Measurements from ENCODE around the gene ABHD18. TPM values are rescaled to one million over a fixed set of nuclear protein-coding genes. Genes with fewer than 3 reads are reported as not detected.
"Not testable (repeated sequence)": the region's sequence is repeated elsewhere in the genome, so short reads cannot be mapped to it uniquely, and the experiment has no call there.

Gene ABHD18
- total RNA-seq, 2 donors from 2014 or later: 18.6 to 20.8 TPM

- H3K27ac ChIP-seq: no peak overlapping the region
- H3K4me1 ChIP-seq: no peaks in the 10 kb centered on the region
- no peak for TF ChIP-seq CTCF (IDR thresholded peaks at IDR 0.05)
- intact Hi-C loops (cut with DNase I): no loop called here
- H3K9me3 ChIP-seq: no peaks in the 10 kb centered on the region
- no peaks in the 10 kb centered on the region for H3K36me3 ChIP-seq
- H3K27me3 ChIP-seq: no peaks in the 10 kb centered on the region
- H3K4me3 ChIP-seq: no peak overlapping the region
- no peak for DNase-seq
- no peak overlapping the region for H3K9ac ChIP-seq (ENCODE audit: low read depth in 2 of 2, low read length in 2 of 2)
These were observed 35.0 kb upstream of the ABHD18 start for GRCh38 chr4:127930175-127930574.

- intact Hi-C loops (cut with DNase I); H3K4me1 ChIP-seq; H3K27ac ChIP-seq; DNase-seq; H3K27me3 ChIP-seq; H3K4me3 ChIP-seq; H3K9me3 ChIP-seq; H3K36me3 ChIP-seq; H3K9ac ChIP-seq (ENCODE audit: low read depth in 2 of 2, low read length in 2 of 2): not testable (repeated sequence)
These were observed 33.4 kb upstream of the ABHD18 start for GRCh38 chr4:127931836-127932235.

- no peak for DNase-seq
- intact Hi-C loops (cut with DNase I): no loop called here
- Histone ChIP-seq H3K27ac (no peak overlapping the region), H3K36me3 (no peaks in the 10 kb centered on the region), H3K9me3 (no peaks in the 10 kb centered on the region), H3K27me3 (no peaks in the 10 kb centered on the region), H3K4me3 (no peak overlapping the region), H3K4me1 (no peaks in the 10 kb centered on the region), H3K9ac (ENCODE audit: low read depth in 2 of 2, low read length in 2 of 2) (no peak overlapping the region)
- TF ChIP-seq CTCF (IDR thresholded peaks at IDR 0.05): no peak
These were observed 28.2 kb upstream of the ABHD18 start for GRCh38 chr4:127936974-127937373.

- Histone ChIP-seq H3K4me3 (no peak overlapping the region), H3K9ac (ENCODE audit: low read depth in 2 of 2, low read length in 2 of 2) (no peak overlapping the region), H3K4me1 (no peaks in the 10 kb centered on the region), H3K9me3 (no peaks in the 10 kb centered on the region), H3K27me3 (no peaks in the 10 kb centered on the region), H3K36me3 (no peaks in the 10 kb centered on the region), H3K27ac (no peak overlapping the region)
- no peak for DNase-seq
- TF ChIP-seq CTCF (IDR thresholded peaks at IDR 0.05): no peak
- intact Hi-C loops (cut with DNase I): no loop called here
These were observed 8.1 kb upstream of the ABHD18 start for GRCh38 chr4:127957105-127957504.

- intact Hi-C loops (cut with DNase I): loop anchor here (10.0 kb wide), 1 partner anchor 75 kb away; the partner anchor contains the start of gene PLK4
- Histone ChIP-seq H3K9ac (ENCODE audit: low read depth in 2 of 2, low read length in 2 of 2) (no peak overlapping the region), H3K9me3 (no peaks in the 10 kb centered on the region), H3K27me3 (no peaks in the 10 kb centered on the region), H3K27ac (no peak overlapping the region), H3K4me3 (no peak overlapping the region), H3K4me1 (no peaks in the 10 kb centered on the region), H3K36me3 (no peaks in the 10 kb centered on the region)
- no peak for TF ChIP-seq CTCF (IDR thresholded peaks at IDR 0.05)
- no peak for DNase-seq
These were observed 5.4 kb upstream of the ABHD18 start for GRCh38 chr4:127959794-127960193.

- Histone ChIP-seq H3K4me3 (peak overlapping the region; percentile 96), H3K27ac (peak overlapping the region; percentile 99)
- not testable (repeated sequence) for H3K27me3 ChIP-seq; DNase-seq; H3K9me3 ChIP-seq; H3K4me1 ChIP-seq; H3K9ac ChIP-seq (ENCODE audit: low read depth in 2 of 2, low read length in 2 of 2); H3K36me3 ChIP-seq
- intact Hi-C loops (cut with DNase I): loop anchor here (10.0 kb wide), 1 partner anchor 79 kb away; the partner anchor contains the start of gene PLK4
These were observed 1.4 kb upstream of the ABHD18 start for GRCh38 chr4:127963633-127964398.

- not testable (repeated sequence) for H3K27me3 ChIP-seq, DNase-seq, H3K36me3 ChIP-seq, H3K4me1 ChIP-seq, H3K9me3 ChIP-seq
- H3K27ac ChIP-seq: peak overlapping the region; percentile 99
- H3K4me3 ChIP-seq: peak overlapping the region; percentile 96
- intact Hi-C loops (cut with DNase I): loop anchor here (10.0 kb wide), 1 partner anchor 80 kb away; the partner anchor contains the start of gene PLK4
- peak overlapping the region; percentile 98 for H3K9ac ChIP-seq (ENCODE audit: low read depth in 2 of 2, low read length in 2 of 2)
These were observed 662 bp upstream of the ABHD18 start for GRCh38 chr4:127964426-127965061.
